Cardiac muscle cell (in vitro differentiated cells and primary cell): ENCODE results near the gene CRK. TPM values are rescaled to one million over a fixed set of nuclear protein-coding genes. Genes with fewer than 3 reads are reported as not detected.
A peak's percentile ranks its signal among the peaks of the same experiment; 100 is the strongest.

ENCODE experiments used
- DNase-seq, 2 donors: peaks; one replicate each; pipeline versions ENCODE4 v3.0.0 to v3.0.0-alpha.2; 2010 to 2017; ENCODE audit warnings: low read depth in 1 of 2, low spot score in 1 of 2
- H3K27ac ChIP-seq: fragments of 200-600 bp; sonication (generic); 2 replicates; pipeline ENCODE4 v1.5.1; 2016
- H3K27me3 ChIP-seq: fragments of 200-600 bp; sonication (generic); 2 replicates; pipeline ENCODE4 v1.6.0; 2016; ENCODE audit warnings: control low read depth
- H3K36me3 ChIP-seq: fragments of 200-600 bp; sonication (generic); 2 replicates; pipeline ENCODE4 v1.5.1; 2016; ENCODE audit warnings: control low read depth
- H3K4me1 ChIP-seq: fragments of 200-600 bp; sonication (generic); 2 replicates; pipeline ENCODE4 v1.8.1; 2017; ENCODE audit warnings: low read depth, mild to moderate bottlenecking, mixed run types
- H3K4me3 ChIP-seq: fragments of 200-600 bp; sonication (generic); 2 replicates; pipeline ENCODE4 v1.5.1; 2016; ENCODE audit warnings: mild to moderate bottlenecking
- H3K9me3 ChIP-seq: fragments of 200-600 bp; sonication (generic); 2 replicates; pipeline ENCODE4 v1.5.1; 2017; ENCODE audit warnings: low read depth, mild to moderate bottlenecking, control low read depth
- polyA plus RNA-seq: library from polyadenylated mRNA; unstranded; fragments of >200 nt; fragmentation: Nextera tagmentation; extraction: Ambion mirVana; gene quantifications from 2 replicates; pipeline ENCODE4 v1.2.1, GENCODE V29; 2016
- total RNA-seq: library from RNA; depleted of rRNA; stranded (reverse); fragments of >200 nt; gene quantifications from 2 replicates; pipeline ENCODE4 v1.2.3, GENCODE V29; 2016
- TF ChIP-seq, protein P1 (sequence below): IDR thresholded peaks from 2 replicates; pipeline ENCODE4 v1.5.1; 2012; ENCODE audit warnings: low read depth, mild to moderate bottlenecking, low read length

Gene CRK
- total and polyA plus RNA-seq, 2 experiments from 2014 or later, result 25.0 to 33.1 TPM

DNA sequence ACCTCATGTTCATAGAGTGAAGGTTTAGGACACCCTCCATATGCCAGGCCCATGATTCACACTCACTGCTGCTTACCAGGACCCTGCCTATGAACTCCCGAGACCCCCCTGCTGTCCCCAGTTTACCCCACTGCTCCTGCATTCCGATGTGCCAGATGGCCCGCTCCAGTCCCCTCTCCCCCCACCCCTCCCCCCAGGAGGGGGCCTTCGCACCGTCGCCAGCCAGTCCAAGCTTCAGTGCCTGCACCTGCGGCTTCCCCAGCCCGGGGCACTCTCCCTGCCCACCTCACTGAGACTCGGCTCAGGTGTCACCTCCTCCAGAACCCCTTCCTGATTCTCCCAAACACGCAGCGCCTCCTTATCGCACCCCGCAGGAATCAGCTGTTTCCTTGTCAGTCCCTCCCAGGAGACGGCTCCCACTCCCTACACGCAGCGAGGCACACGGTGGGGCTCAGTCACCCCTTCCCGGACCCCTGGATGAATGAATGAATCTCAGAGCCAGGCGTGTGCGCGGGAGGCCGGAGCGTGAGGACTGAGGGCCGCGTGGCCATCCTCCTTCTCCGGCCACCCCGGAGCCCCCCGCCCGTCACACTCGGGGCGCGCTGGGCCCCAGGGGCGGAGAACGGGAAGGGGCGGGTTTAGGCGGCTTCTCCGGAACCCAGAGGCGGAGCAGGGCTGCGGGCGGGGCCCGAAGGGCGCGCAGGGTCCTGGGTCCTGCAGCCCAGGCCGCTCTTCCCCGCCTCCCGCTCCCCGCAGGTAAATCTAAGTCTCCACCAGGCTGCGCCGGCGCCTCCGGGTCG lies 34.8 kb upstream of the CRK start:
- Histone ChIP-seq H3K4me3 (peak overlapping the region; percentile 62), H3K9me3 (no peaks in the 10 kb centered on the region), H3K4me1 (peaks cover 3% of the 10 kb centered on the region), H3K27me3 (no peaks in the 10 kb centered on the region), H3K27ac (peak overlapping the region; percentile 71), H3K36me3 (no peaks in the 10 kb centered on the region)
- TF ChIP-seq, protein P1, sequence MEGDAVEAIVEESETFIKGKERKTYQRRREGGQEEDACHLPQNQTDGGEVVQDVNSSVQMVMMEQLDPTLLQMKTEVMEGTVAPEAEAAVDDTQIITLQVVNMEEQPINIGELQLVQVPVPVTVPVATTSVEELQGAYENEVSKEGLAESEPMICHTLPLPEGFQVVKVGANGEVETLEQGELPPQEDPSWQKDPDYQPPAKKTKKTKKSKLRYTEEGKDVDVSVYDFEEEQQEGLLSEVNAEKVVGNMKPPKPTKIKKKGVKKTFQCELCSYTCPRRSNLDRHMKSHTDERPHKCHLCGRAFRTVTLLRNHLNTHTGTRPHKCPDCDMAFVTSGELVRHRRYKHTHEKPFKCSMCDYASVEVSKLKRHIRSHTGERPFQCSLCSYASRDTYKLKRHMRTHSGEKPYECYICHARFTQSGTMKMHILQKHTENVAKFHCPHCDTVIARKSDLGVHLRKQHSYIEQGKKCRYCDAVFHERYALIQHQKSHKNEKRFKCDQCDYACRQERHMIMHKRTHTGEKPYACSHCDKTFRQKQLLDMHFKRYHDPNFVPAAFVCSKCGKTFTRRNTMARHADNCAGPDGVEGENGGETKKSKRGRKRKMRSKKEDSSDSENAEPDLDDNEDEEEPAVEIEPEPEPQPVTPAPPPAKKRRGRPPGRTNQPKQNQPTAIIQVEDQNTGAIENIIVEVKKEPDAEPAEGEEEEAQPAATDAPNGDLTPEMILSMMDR, result no peak
- peak; percentile 50 to 70 for DNase-seq

DNA sequence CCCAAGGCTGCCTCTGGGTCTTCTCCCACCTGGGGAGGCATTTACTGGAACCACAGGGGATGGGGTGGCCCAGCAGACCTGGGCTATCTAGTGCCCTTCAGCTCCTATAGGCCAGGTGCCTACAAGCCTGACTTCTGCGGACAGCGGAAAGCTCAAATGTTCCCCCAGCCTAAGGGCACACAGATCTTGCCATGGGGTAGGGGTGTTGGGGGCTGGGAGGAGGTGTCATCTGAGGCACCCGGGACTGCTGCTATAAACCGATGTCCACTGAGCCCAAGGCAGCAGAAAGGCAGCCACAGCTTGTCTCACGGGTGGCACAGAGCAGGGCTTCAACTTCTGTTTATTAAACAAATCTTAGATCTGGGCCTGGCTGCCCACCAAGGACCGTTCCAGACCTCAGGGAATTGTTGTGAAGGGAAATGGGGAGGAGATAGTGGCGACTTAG lies 32.8 kb upstream of the CRK start:
- H3K27me3 ChIP-seq, result no peaks in the 10 kb centered on the region
- no peaks in the 10 kb centered on the region for H3K9me3 ChIP-seq
- H3K27ac ChIP-seq, result peak overlapping the region; percentile 99
- H3K4me1 ChIP-seq, result peaks cover 9% of the 10 kb centered on the region
- TF ChIP-seq, protein P1, result no peak
- no peak overlapping the region for H3K4me3 ChIP-seq
- no peaks in the 10 kb centered on the region for H3K36me3 ChIP-seq
- no peak for DNase-seq

GRCh38 chr17:1487939-1488825 lies 32.1 kb upstream of the CRK start:
- Histone ChIP-seq H3K27ac (peak overlapping the region; percentile 99), H3K27me3 (no peaks in the 10 kb centered on the region), H3K4me1 (peaks cover 9% of the 10 kb centered on the region), H3K9me3 (no peaks in the 10 kb centered on the region), H3K36me3 (no peaks in the 10 kb centered on the region), H3K4me3 (peak overlapping the region; percentile 33)
- DNase-seq, result peak; percentile 95 to 96
- TF ChIP-seq, protein P1, result no peak

GRCh38 chr17:1486802-1487695 lies 31.0 kb upstream of the CRK start:
- H3K36me3 ChIP-seq, result peaks cover 2% of the 10 kb centered on the region
- TF ChIP-seq, protein P1, result no peak
- H3K4me3 ChIP-seq, result peak overlapping the region; percentile 33
- peak; percentile 48 to 49 for DNase-seq
- H3K27me3 ChIP-seq, result no peaks in the 10 kb centered on the region
- H3K9me3 ChIP-seq, result no peaks in the 10 kb centered on the region
- peak overlapping the region; percentile 99 for H3K27ac ChIP-seq
- H3K4me1 ChIP-seq, result peaks cover 9% of the 10 kb centered on the region
